NCI-H187 (cell line): Measurements from ENCODE around the gene SERPINB11.
"Not testable (repeated sequence)": the region's sequence is repeated elsewhere in the genome, so short reads cannot be mapped to it uniquely, and the experiment has no call there.

Source experiments
- DNase-seq, 2 experiments: peaks; one replicate each; lab custom pipeline; 2025; lab: John Stamatoyannopoulos, UW

SERPINB11 gene, protein sequence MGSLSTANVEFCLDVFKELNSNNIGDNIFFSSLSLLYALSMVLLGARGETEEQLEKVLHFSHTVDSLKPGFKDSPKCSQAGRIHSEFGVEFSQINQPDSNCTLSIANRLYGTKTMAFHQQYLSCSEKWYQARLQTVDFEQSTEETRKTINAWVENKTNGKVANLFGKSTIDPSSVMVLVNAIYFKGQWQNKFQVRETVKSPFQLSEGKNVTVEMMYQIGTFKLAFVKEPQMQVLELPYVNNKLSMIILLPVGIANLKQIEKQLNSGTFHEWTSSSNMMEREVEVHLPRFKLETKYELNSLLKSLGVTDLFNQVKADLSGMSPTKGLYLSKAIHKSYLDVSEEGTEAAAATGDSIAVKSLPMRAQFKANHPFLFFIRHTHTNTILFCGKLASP

DNA sequence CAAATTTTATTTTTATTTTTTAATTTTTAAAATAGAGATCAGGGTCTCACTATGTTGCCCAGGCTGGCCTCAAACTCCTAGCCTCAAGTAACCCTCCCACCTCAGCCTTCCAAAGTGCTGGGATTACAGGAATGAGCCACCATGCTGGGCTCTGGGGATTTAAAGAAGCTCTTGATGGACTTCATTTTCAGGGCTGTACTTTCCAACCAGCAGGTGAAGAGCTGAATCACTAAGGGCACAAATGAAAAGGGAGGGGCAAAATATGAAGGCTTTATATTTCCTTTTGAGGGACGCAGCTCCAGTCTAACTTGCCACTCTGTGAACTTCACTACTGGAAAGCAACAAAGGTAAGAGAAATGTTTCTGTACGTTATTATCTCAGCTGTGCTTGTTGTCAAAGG lies at the start of gene SERPINB11:
SERPINB11 (plus strand) TSS at position 301 of the 400 bp plus-strand sequence. CDS start 7,234 bp downstream, outside the sequence.
- no peak for DNase-seq

DNA sequence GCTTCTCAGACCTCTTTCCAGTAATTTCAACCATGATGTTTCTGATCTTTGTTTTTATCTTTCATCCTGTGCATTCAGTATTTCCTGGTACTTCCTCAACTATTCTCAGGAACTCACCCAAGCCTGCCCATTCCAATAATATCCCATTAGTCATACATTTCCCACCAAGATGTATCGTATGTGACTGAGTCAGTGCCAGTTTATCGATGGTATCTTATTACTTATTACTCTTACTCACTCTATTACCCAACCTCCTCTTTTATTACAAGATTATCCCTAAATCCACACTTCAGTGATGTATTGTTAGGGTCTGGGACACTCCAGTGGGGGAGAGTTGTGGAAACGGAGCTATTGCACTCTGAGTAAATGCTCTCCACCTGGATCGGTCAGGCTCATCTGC lies 43.8 kb upstream of the SERPINB11 start:
- not testable (repeated sequence) for DNase-seq

DNA sequence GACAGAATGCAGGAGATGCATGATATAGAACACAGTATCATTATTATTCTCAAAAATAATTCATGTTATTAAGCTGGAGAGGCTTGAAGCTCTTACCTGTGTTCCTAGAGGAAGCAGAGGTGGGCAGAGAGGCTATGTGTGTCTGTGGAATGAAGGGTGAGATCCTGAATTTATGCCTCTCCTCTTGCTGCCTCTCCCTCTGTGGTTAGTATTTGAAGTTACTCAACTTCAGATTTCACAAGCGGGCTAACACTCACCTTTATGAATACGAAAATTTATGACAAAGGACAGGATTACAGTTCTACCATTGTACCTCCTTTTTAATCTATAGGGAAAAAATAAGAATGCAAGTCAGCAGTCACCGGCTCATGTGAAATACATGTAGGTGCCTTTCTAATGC lies 41.0 kb upstream of the SERPINB11 start, which contains the start of gene SERPINB3:
SERPINB3 (minus strand) TSS at position 144 of the 400 bp plus-strand sequence. CDS start 677 bp downstream, outside the sequence.
- DNase-seq = not testable (repeated sequence)

DNA sequence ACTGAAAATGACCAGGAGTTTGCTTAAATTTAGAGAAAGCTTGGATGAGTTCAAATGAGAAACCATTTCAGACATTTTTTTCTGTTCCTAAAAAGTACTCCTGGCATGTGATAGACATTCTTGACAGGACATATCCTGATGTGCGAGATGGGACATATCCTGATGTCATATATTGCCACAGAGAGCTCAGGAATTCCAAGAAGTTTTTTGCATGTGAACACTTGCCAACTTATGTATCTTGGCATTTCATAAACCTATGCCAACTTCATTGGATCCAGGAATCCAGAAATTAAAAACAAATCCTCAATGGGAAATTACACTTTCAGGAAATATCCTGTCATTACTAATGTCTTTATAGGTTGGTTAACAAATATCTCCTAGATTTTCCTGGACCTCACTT lies 38.2 kb upstream of the SERPINB11 start:
- no peak for DNase-seq

DNA sequence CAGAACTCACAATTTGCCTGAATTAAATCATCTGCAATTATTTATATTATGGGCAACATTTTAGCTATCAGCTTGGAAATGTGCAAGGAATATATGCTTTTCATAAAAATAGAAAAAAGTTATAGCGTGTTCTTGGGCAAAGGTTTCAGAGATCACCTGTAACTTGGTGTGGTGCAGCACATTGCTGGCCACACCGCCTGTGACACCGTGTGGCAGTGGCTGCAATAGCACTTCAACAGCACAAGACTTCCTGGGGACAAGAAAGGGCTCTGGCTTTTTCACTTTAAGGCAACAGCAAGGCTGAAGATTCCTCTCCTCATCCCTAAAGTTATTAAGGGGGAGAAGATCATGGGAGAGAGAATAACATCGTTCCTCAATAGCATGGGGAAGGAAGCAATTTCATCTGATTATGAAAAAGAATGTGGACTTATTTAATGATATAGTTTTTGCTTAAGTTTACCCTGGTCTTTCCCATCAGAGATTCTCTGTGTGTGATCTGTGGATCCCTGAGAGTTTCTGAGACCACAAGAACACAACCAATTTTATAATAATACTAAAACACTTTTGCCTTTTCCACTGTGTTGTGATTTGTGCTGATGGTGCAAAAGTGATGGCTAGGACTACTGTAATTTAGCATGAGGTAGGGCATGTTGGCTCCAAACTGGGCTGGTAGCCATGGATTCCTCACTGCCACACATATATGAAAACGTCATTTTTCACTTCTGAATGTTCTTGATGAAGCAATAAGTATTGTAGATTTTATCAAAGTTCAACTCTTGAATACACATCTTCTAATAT lies 26.0 kb upstream of the SERPINB11 start:
- no peak for DNase-seq

DNA sequence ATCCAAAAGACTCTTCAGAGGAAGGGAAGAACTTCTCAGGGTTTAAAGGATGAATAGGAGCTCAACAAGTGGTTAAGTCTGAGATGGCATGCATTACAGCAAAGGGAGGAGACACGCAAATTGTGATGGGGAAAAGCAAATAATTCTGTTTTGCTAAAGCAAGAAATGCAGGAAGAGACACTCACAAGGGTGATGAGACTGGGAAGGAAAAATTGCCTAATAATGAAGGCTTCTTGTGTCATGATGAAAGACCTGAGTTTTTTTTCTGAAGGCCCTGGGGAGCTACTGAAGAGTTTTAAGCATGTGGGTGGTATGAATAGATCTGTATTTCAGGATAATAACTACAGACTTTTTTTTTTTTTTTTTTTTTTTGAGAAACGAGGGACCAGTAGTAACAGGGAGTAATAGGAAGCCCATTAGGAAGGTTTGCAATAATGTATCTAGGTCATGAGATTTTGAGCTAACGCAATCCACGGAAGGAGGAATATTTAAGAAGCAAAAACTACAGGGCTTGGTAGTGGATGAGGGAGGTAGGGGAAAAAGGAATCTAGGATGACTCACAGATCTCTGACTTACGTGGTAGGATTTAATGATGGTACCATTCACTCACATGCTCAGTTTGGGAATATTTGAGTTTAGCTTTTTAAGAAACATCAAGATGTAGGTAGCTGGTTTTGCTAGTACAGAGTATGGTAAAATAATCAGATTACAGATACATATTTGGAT lies 25.1 kb upstream of the SERPINB11 start:
- no peak for DNase-seq

DNA sequence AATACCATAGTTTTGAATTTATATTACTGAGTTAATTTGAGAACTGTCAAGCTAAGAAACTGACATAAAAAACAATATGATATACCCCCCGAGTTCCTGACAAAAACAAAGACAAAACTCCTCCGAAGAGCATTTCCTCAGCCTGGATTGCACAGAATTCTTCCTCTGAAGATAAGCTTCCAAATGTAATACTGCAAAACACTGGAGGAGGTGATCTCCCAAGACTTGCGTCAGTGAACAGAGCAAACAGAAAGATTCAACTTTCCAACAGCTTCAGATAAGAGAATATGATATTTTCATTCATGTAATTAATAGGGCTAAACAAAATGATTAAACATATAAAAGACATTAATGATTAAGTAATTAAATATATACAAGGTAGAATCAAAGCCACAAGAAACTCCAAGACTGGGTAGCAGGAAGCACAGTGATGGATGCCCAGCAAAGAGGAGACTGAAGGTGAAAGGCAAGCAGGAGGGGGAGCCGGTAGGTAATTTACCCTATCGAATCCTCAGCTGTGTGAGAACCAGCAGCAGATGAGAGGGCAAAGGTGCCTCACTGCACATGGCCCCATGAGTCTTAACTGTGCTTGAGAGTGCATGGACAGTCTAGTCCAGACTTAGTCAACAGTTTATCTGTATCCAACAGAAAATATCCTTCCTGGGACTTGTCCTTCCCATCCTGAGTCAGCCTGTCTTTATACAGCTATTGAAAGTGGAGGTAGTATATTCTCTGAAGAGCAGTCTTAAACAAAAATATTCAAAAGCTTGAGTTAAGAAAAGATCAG lies 22.7 kb upstream of the SERPINB11 start:
- no peak for DNase-seq

DNA sequence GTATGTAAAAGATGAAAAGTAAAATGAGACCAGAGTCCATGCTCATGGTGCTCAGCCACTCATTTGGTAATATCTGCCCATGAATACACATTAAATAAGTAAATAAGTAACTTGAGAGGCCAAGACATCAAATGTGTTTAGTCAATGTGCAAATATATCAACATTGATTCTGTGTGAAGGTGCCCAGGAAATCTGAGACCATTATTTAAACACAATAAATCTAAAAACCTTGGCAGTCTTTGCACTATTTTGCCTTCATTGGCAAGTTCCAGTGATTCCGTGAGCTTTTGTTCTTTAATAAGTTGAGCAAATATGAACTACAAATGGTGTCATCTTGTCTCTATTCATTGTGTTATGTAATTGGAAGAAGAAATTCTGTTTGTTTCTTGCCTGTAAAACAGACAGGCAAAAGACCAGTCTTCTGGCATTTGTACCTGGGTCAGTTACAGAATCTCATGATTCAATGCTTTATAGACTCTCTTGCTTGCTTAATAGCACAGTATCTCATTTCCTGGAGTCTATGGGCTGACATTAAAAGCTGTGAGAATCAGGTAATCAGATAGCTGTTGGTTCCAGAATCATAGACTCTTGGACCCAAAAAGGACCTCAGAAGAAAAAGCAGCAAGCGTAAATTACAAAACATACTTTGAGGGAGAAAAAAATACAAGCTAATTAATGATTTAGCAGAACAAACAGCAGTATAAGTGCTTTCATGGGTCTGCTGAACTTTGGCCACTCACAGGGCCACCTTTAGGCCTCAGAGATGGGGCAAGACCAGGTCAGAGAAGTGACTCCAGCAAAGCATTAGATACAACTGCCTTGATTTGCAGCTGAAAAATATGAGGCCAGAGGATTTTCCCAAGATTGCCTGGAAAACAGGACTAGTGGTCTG lies 21.1 kb upstream of the SERPINB11 start:
- no peak for DNase-seq

DNA sequence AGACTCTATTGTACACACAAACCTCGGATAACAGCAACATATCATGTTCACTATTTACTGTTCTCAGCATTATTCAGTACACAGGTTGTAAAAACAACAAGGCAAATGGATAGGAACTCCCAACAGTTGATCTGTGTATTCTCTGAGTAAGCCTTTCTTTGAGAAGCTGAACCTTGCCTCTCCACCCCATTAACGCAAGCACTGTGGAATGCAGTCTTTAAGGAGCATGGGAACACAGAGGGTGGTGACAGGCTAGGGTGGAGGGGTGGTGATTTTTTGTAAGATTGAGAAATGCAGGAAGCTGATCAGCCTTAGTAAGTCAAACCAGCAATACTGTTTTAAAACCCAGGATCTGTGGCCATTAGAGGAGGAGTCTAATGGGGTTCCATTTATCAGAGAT lies 19.6 kb upstream of the SERPINB11 start:
- no peak for DNase-seq

DNA sequence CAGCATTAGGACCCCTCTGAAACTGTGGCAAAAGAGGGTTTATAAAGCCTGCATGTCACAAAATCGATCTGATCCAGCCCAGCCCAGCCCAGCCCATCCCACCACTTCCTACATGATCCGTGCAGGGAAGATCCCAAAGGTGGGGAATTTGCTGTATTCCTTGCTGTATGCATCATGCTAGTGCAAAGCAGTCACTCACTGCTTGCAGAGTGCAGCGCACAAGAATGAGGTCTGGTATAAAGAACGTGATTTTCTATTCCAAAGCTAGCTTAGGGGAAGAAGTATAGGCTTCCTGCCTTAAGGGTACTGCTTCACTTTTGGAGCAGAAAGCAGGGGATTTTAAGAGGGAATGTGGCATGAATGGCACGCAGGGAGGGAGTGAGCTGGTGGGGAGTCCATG lies 18.9 kb upstream of the SERPINB11 start:
- no peak for DNase-seq

DNA sequence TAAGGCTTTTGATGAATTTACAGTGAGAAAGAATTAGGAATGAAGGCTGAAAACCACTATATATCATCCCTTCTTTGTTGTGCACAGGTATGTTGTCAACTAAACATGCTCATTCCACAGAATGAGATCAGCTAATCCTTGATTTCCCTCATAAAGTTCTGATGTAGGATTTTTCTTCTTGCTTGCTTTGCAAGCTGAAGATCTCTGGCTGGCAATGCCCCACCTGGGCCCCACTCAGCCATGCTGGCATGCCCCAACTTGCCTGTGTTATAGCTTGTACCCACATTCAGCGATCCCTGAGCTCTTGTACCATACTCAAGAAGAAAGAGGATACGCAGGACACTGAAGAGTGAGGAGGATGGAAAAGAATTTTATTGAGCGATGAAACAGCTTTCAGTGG lies 18.0 kb upstream of the SERPINB11 start:
- DNase-seq = no peak

DNA sequence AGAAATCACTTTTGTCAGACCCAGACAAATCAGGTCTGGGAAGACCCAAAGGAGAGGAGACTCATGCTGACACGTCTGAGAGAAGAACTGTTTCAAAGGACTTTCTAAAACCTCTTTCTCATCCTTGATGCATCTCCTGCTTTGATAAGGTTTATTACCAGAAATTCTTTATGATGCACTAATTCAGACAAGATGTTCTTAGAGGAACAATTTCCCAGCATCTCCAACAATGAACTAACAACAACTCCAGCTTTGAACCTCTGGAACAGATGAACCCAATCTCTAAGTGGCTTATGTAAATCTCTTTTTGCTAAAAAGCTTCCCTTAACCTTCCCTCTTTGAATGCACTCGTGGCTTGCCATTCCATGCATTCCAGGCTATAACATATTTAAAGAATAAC lies 15.9 kb upstream of the SERPINB11 start:
- DNase-seq = no peak

DNA sequence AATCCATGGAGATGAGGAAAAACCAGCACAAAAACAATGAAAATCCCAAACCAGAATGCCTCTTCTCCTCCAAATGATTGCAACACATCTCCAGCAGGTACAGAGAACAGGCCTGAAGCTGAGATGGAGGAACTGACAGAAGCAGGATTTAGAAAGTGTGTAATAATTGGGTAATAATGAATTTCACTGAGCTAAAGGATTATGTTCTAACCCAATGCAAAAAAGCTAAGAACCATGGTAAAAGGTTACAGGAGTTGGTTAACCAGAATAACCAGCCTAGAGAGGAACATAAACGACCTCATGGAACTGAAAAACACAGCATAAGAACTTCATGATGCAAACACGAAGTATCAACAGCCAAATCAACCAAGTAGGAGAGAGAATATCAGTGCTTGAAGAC lies 13.7 kb upstream of the SERPINB11 start:
- no peak for DNase-seq

DNA sequence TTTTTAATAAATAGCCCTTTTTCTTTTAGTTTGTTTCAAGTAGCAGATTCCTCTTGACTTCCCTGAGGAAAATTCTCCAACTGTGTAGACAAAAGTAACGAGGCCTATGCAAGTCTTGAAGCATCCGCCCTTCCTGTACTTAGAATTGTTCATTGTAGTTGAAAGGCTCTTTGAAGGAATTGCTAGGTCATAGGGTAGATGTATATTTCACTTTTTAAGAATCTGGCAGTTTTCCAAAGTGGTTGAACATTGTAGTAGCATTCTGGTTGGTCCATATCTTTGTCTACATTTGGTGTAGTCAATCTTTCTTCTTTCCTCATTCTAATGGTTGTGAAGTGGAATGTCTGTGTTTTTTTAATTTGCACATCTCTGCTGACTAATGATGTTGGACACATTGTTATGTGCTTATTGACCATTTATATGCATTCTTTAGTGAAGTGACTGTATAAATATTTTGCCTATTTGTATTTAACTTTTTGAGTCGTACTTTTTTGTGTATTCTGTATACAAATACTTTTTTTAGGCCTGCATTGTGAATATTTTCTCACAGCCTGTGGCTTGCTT lies 5.6 kb upstream of the SERPINB11 start:
- DNase-seq = no peak

DNA sequence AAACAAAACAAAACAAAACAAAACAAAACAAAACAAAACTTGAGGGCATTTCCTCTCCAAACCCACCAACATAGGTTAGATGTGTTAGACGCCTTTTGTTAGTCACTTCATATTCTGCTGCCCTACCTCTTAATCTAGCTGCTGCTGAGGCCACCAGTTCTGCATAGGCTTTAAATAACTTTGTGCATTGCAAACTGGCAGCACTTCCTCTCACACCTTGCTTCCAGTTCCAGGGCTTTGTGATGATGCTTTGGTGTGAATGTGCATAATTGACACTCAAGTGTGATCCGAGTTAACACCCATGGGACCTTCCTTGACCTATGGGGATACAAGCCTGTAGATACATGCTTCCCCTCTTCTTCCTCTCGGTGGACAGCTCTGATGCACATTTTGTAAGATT lies 2.3 kb upstream of the SERPINB11 start:
- no peak for DNase-seq

DNA sequence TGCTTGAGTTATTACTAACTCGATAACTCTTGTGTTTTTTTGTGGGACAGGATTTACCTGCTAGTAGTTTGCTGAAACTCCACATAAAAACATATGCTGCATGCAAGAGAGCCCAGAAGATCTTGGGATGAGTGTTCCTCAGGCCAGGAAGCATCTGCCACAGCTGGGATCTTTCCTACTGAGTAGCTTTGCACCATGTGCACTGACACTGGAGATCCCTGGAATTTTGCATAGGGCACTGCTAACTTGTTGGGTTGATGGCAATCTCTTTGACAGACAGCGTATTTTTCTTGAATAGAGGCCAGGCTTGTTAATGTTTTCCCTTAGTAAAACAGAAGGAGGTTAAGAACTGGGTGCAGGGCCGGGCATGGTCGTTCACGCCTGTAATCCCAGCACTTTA lies 808 bp upstream of the SERPINB11 start:
- DNase-seq = no peak

DNA sequence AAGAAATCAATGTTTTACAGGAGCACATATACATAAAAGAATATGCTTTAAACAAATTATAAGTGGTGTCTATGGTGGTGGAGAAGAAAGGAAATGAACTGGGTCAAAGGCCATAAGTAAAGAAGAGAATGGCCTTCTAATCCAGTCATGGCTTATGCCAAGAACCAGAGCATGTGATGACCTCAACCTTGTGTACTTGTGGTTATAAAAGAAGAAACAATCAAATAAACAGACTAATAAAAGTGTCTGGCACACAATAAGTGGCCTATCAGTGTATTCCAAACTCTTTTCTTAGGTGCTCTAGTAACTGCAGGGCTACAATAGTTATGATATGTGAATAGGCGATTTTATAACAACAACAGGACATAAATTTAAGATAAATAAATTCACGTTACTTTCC lies 2.6 kb downstream of the SERPINB11 start:
- DNase-seq = no peak

DNA sequence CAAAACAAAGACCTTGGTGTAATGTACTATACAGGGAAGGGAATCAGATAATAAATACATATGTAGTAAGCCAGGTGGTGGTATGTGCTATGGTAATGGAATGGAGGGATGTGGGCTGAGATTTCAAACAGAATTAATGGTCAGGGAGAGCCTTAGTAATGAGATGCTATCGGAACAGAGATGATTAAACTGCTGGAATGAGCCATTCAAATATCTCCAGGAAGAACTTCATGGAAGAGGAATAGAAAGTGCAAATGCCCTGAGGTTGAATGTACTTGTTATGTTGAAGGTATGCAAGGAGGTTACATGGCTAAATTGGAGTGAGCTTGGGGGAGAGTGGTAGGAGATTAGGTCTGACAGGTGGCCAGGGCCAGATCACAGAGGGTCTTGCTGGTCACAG lies 5.1 kb downstream of the SERPINB11 start:
- DNase-seq = no peak

DNA sequence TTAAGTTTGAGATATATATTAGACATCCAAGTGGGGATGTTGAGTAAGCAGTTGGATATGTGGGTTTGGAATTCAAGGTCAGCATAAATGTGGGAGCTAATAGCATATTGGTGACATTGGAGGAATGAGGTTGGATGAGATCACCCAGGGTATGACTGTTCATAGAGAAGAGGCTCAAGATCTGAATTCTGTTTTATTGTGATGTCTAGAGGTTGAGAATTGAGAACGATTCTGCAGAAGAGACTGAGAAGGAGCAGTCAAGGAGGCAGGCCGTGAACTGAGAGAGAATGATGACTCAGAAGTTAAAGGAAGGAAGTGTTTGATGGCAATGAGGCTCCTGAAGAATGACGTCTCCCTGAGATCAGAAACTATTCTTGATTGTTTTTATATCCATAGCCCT lies 5.9 kb downstream of the SERPINB11 start:
- no peak for DNase-seq
